HG03095 (cell line): ENCODE data around the gene SH3BGR.
"Not testable (repeated sequence)": the region's sequence is repeated elsewhere in the genome, so short reads cannot be mapped to it uniquely, and the experiment has no call there.

ENCODE experiments used
- ATAC-seq: cut with Tn5 transposase; IDR thresholded peaks from one replicate; pipeline ENCODE4 v1.9.1; 2021; ENCODE audit warnings: moderate library complexity; ENCODE audit not compliant: unreplicated experiment

SH3BGR gene

GRCh38 chr21:39538453-39539042 is 86.8 kb downstream of the SH3BGR start:
- no peak for ATAC-seq

GRCh38 chr21:39540367-39540766 is 88.6 kb downstream of the SH3BGR start:
- not testable (repeated sequence) for ATAC-seq

GRCh38 chr21:39542736-39543135 is 91.0 kb downstream of the SH3BGR start:
- no peak for ATAC-seq

GRCh38 chr21:39546522-39546921 is 94.8 kb downstream of the SH3BGR start:
- ATAC-seq: no peak

DNA sequence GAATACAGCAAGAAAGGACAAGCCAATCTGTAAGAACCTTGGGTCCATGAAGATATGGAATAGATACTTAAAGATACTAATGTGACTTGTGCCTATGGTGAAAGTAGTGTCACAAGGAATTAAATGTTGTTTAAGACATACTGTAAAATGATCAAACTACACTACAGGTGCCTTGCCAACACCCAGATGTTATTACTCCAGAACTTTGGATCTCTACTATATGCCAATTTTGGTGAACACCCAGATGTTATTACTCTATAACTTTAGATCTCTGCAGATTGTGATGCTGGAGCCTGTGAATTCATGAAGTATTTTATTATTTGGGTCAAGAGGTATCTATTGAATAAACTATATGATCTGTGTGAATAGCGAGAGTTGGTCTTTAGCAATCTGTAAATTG is 101.1 kb downstream of the SH3BGR start:
- ATAC-seq: no peak

DNA sequence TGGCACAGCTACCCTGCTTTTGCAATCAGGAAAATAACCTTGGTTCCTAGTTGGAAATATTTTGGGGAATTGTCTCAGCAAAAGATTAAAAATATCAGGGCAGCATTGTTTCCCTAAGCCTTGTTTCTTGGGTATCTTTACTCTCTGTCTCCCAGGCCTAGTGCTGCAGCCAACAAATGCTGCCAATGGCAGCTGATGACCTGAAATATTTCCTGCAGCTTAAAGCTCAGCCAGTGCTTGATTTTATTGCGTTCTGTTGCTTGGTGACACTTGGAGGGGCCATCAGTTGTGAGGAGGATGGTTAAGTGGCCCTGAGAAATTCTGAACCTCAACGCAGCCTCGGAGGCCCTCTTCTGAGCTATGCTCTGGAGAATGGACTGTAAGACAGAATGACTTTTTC is 101.6 kb downstream of the SH3BGR start:
- ATAC-seq: no peak

- no peak for ATAC-seq
Observed at GRCh38 chr21:39555911-39556590, 104.3 kb downstream of the SH3BGR start.

- ATAC-seq: no peak
Observed at GRCh38 chr21:39559511-39559910, 107.7 kb downstream of the SH3BGR start.

- ATAC-seq: no peak
Observed at GRCh38 chr21:39561140-39561539, 109.4 kb downstream of the SH3BGR start.

GRCh38 chr21:39562791-39563770 is 111.3 kb downstream of the SH3BGR start:
- no peak for ATAC-seq

GRCh38 chr21:39564200-39564599 is 112.4 kb downstream of the SH3BGR start:
- ATAC-seq: no peak
